OCI-LY1 (cell line): Measurements from ENCODE around the gene NLN.

Source experiments
- H2AFZ ChIP-seq: fragments of 200-600 bp; sonication (generic), shearing (Covaris generic); 2 replicates; pipeline ENCODE4 v1.6.0; 2014; ENCODE audit warnings: antibody characterized with exemption, mild to moderate bottlenecking, low read length
- H3F3A ChIP-seq: fragments of 200-600 bp; sonication (generic), shearing (Covaris generic); 2 replicates; pipeline ENCODE4 v1.6.0; 2014; ENCODE audit warnings: mild to moderate bottlenecking, antibody characterized with exemption, low read length, moderate library complexity; ENCODE audit not compliant: insufficient read depth
- H3K27ac ChIP-seq: fragments of 200-600 bp; sonication (generic); 2 replicates; pipeline ENCODE4 v1.5.1; 2014; ENCODE audit warnings: low read length, mixed run types, mild to moderate bottlenecking, low read depth; ENCODE audit not compliant: poor library complexity, severe bottlenecking
- H3K27me3 ChIP-seq: fragments of 200-600 bp; sonication (generic); 2 replicates; pipeline ENCODE4 v1.6.0; 2014; ENCODE audit warnings: antibody characterized with exemption, mild to moderate bottlenecking, low read length, moderate library complexity; ENCODE audit not compliant: insufficient read depth
- H3K36me3 ChIP-seq: fragments of 200-600 bp; sonication (generic); 2 replicates; pipeline ENCODE4 v1.6.1; 2014; ENCODE audit warnings: mild to moderate bottlenecking, antibody characterized with exemption, low read length, moderate library complexity, mixed read lengths; ENCODE audit not compliant: insufficient read depth
- H3K4me1 ChIP-seq: fragments of 200-600 bp; sonication (generic); 2 replicates; pipeline ENCODE4 v1.5.1; 2014; ENCODE audit warnings: mild to moderate bottlenecking, low read length, moderate library complexity; ENCODE audit not compliant: insufficient read depth, severe bottlenecking
- H3K4me2 ChIP-seq: fragments of 200-600 bp; sonication (generic), shearing (Covaris generic); 2 replicates; pipeline ENCODE4 v1.6.1; 2014; ENCODE audit warnings: low read length
- H3K4me3 ChIP-seq: fragments of 200-600 bp; sonication (generic); 2 replicates; pipeline ENCODE4 v1.5.1; 2014; ENCODE audit warnings: low read length, low read depth, mild to moderate bottlenecking, mixed read lengths; ENCODE audit not compliant: poor library complexity, severe bottlenecking
- H3K79me2 ChIP-seq: fragments of 200-600 bp; shearing (Covaris generic); 2 replicates; pipeline ENCODE4 v1.6.1; 2016; ENCODE audit warnings: mixed run types, low read length, mixed read lengths; ENCODE audit not compliant: insufficient read depth
- H3K9ac ChIP-seq: fragments of 200-600 bp; sonication (generic), shearing (Covaris generic); 2 replicates; pipeline ENCODE4 v1.6.1; 2014; ENCODE audit warnings: mild to moderate bottlenecking, low read length, mixed read lengths
- H3K9me2 ChIP-seq: fragments of 200-600 bp; sonication (generic), shearing (Covaris generic); 2 replicates; pipeline ENCODE4 v1.6.1; 2014; ENCODE audit warnings: low read depth, mild to moderate bottlenecking, low read length, mixed read lengths
- H3K9me3 ChIP-seq: fragments of 200-600 bp; shearing (Covaris generic); 2 replicates; pipeline ENCODE4 v1.6.1; 2014; ENCODE audit warnings: low read length, mixed read lengths
- H4K20me1 ChIP-seq: fragments of 200-600 bp; sonication (generic), shearing (Covaris generic); 2 replicates; pipeline ENCODE4 v1.6.0; 2016; ENCODE audit warnings: mild to moderate bottlenecking, low read length; ENCODE audit not compliant: insufficient read depth
- CTCF ChIP-seq: fragments of 200-600 bp; sonication (generic), shearing (Covaris generic); IDR thresholded peaks from 2 replicates; pipeline ENCODE4 v1.5.1; 2017; ENCODE audit warnings: mild to moderate bottlenecking, antibody characterized with exemption, low read length, moderate library complexity, mixed read lengths
- EZH2 ChIP-seq: fragments of 200-600 bp; sonication (generic), shearing (Covaris generic); IDR thresholded peaks from 2 replicates; pipeline ENCODE4 v1.8.0; 2017; ENCODE audit warnings: borderline replicate concordance, mixed run types, mild to moderate bottlenecking, antibody characterized with exemption, low read length, moderate library complexity, mixed read lengths

The NLN gene

GRCh38 chr5:65832152-65832551, 110.1 kb downstream of the NLN start:
- H3K79me2 ChIP-seq: no peaks in the 10 kb centered on the region
- H3K9me2 ChIP-seq: no peaks in the 10 kb centered on the region
- no peaks in the 10 kb centered on the region for H3K27me3 ChIP-seq
- no peak overlapping the region for H3K4me2 ChIP-seq
- no peak overlapping the region for H3K27ac ChIP-seq
- no peaks in the 10 kb centered on the region for H4K20me1 ChIP-seq
- no peak overlapping the region for H3K9ac ChIP-seq
- no peak for TF ChIP-seq CTCF
- no peak for TF ChIP-seq EZH2
- H2AFZ ChIP-seq: no peak overlapping the region
- H3F3A ChIP-seq: no peaks in the 10 kb centered on the region
- no peak overlapping the region for H3K4me3 ChIP-seq
- H3K36me3 ChIP-seq: no peaks in the 10 kb centered on the region
- H3K4me1 ChIP-seq: no peaks in the 10 kb centered on the region
- no peaks in the 10 kb centered on the region for H3K9me3 ChIP-seq

DNA sequence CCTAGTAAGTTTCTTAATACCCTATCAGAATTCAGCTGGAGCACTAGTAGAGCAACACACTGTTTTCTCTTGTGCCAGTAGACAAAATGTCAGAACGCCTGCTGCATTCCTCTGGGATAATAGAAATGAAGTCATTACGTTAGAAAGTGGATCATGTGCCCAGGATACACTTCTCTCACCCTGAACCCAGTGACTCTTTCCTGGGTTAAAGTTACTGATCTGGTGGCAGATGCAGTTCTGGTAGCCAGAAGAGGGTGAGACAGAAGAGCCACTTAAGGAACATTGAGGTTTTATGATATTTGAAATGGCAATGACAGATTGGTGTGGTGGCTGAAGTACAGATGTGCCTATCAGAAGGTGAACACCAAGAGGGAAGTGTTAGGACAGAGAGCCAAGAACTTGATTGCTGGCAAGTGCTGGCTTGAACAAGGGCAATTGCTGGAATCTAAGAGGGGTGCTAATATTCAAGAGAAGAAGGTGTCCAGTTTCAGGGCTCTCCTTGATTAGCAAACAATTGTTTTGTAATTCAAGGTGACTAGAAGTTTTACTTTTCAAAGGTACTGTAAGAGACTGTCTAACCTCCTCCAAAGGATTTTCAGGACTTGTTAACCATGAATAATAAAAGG, 110.7 kb downstream of the NLN start:
- Histone ChIP-seq H3K9ac (no peak overlapping the region), H3K79me2 (no peaks in the 10 kb centered on the region), H3F3A (no peaks in the 10 kb centered on the region), H3K36me3 (no peaks in the 10 kb centered on the region), H4K20me1 (no peaks in the 10 kb centered on the region), H3K4me2 (no peak overlapping the region), H3K4me1 (no peaks in the 10 kb centered on the region), H3K27ac (no peak overlapping the region), H2AFZ (no peak overlapping the region), H3K27me3 (no peaks in the 10 kb centered on the region), H3K4me3 (no peak overlapping the region), H3K9me2 (no peaks in the 10 kb centered on the region), H3K9me3 (no peaks in the 10 kb centered on the region)
- TF ChIP-seq CTCF (no peak), EZH2 (no peak)

DNA sequence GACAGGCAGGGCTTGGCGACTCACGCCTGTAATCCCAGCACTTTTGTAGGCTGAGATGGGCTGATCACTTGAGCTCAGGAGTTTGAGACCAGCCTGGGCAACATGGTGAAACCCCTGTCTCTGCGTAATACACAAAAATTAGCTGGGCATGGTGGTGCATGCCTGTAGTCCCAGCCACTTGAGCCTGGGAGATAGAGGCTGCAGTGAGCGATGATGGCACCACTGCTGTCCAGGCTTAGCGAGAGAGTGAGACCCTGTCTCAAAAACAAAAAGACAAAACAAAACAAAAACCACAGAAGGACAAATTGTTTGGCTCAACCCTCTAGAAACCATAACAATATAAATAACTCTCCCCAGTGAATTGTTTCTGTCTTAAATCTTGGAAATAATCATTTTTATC, 111.8 kb downstream of the NLN start:
- no peaks in the 10 kb centered on the region for H3K27me3 ChIP-seq
- H3K9me3 ChIP-seq: no peaks in the 10 kb centered on the region
- no peak overlapping the region for H3K4me2 ChIP-seq
- H3K4me1 ChIP-seq: no peaks in the 10 kb centered on the region
- no peak overlapping the region for H3K4me3 ChIP-seq
- no peaks in the 10 kb centered on the region for H4K20me1 ChIP-seq
- H3F3A ChIP-seq: no peaks in the 10 kb centered on the region
- no peak overlapping the region for H2AFZ ChIP-seq
- no peaks in the 10 kb centered on the region for H3K9me2 ChIP-seq
- no peak overlapping the region for H3K9ac ChIP-seq
- no peak overlapping the region for H3K27ac ChIP-seq
- no peaks in the 10 kb centered on the region for H3K36me3 ChIP-seq
- no peak for TF ChIP-seq EZH2
- no peak for TF ChIP-seq CTCF
- H3K79me2 ChIP-seq: no peaks in the 10 kb centered on the region
